Neural crest cell (in vitro differentiated cells): ENCODE results near the gene BCDIN3D. TPM values are rescaled to one million over a fixed set of nuclear protein-coding genes. Genes with fewer than 3 reads are reported as not detected.
"Not testable (repeated sequence)": the region's sequence is repeated elsewhere in the genome, so short reads cannot be mapped to it uniquely, and the experiment has no call there.

Experiments
- DNase-seq: peaks from one replicate; pipeline ENCODE4 v3.0.0; 2021; ENCODE audit warnings: low read depth, mixed read lengths, low spot score
- H3K27ac Mint-ChIP-seq: one replicate; pipeline ENCODE4 v1.8.0; 2021; ENCODE audit warnings: mild to moderate bottlenecking, mixed read lengths; ENCODE audit not compliant: unreplicated experiment
- H3K27me3 Mint-ChIP-seq: 2 replicates; pipeline ENCODE4 v1.8.0; 2021; ENCODE audit warnings: low read depth, mild to moderate bottlenecking, mixed read lengths
- H3K36me3 Mint-ChIP-seq: 2 replicates; pipeline ENCODE4 v1.8.0; 2021; ENCODE audit warnings: low read depth, mild to moderate bottlenecking, mixed read lengths
- H3K4me1 Mint-ChIP-seq: 2 replicates; pipeline ENCODE4 v1.8.0; 2021; ENCODE audit warnings: mixed read lengths
- H3K4me3 Mint-ChIP-seq: one replicate; pipeline ENCODE4 v1.8.0; 2021; ENCODE audit warnings: mild to moderate bottlenecking, mixed read lengths
- H3K9me3 Mint-ChIP-seq: 2 replicates; pipeline ENCODE4 v1.8.0; 2021; ENCODE audit warnings: mixed read lengths
- total RNA-seq: library from RNA; stranded (reverse); gene quantifications from 2 replicates; pipeline ENCODE4 v1.2.1, GENCODE V29; 2021
- TF ChIP-seq, protein P1 (sequence below): fragments of 200-600 bp; sonication (generic); conservative IDR thresholded peaks from 2 replicates; pipeline ENCODE4 v1.5.0; 2021; ENCODE audit warnings: antibody characterized with exemption, mild to moderate bottlenecking

Gene BCDIN3D
- total RNA-seq, 1 donor from 2014 or later, result 7.9 TPM

DNA sequence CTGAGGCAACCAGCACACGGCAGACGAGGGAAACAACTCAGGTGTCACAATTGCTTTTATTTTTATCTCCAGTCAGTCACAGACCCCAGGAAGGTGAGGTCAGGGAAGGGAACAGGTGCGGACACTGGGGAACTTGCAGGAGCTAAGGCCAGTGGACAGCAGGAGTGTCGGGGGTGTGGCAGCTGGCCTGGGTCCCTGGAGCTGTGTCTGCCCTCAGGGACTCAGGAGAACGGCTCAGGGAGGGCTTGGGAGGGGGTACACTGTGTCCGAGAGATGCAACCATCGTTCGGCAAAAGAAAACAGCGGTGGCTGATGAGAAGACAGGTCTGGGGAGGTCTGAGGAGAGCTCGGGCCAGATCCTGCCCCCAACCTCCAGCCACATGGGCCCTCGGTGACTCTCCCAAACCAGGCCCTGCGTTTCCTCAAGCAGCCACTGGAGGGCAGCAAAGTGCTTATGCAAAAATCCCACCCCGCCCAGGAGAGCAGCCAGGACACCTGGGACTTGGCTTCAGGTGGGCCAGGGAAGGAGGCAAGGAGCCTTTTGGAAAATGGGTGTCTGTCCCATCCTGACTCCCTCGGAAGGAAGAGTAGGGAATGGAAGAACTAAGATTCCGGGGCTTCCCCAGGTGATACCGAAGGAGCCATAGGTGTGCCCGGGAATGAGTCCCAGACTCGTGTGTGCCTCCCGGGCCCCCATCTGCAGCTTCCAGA, 24.1 kb upstream of the BCDIN3D start:
- H3K36me3 Mint-ChIP-seq, result no peaks in the 10 kb centered on the region
- DNase-seq, result peak; percentile 85
- H3K27ac Mint-ChIP-seq, result no peak overlapping the region
- TF ChIP-seq, protein P1, sequence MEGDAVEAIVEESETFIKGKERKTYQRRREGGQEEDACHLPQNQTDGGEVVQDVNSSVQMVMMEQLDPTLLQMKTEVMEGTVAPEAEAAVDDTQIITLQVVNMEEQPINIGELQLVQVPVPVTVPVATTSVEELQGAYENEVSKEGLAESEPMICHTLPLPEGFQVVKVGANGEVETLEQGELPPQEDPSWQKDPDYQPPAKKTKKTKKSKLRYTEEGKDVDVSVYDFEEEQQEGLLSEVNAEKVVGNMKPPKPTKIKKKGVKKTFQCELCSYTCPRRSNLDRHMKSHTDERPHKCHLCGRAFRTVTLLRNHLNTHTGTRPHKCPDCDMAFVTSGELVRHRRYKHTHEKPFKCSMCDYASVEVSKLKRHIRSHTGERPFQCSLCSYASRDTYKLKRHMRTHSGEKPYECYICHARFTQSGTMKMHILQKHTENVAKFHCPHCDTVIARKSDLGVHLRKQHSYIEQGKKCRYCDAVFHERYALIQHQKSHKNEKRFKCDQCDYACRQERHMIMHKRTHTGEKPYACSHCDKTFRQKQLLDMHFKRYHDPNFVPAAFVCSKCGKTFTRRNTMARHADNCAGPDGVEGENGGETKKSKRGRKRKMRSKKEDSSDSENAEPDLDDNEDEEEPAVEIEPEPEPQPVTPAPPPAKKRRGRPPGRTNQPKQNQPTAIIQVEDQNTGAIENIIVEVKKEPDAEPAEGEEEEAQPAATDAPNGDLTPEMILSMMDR, result peak; percentile 95
- H3K9me3 Mint-ChIP-seq, result no peaks in the 10 kb centered on the region
- peaks cover 9% of the 10 kb centered on the region for H3K27me3 Mint-ChIP-seq
- H3K4me3 Mint-ChIP-seq, result no peak overlapping the region
- peaks cover 2% of the 10 kb centered on the region for H3K4me1 Mint-ChIP-seq

- peak overlapping the region; percentile 67 for H3K27ac Mint-ChIP-seq
- no peaks in the 10 kb centered on the region for H3K4me1 Mint-ChIP-seq
- no peak for DNase-seq
- H3K36me3 Mint-ChIP-seq, result no peaks in the 10 kb centered on the region
- TF ChIP-seq, protein P1, result no peak
- peaks cover 9% of the 10 kb centered on the region for H3K27me3 Mint-ChIP-seq
- H3K4me3 Mint-ChIP-seq, result no peak overlapping the region
- no peaks in the 10 kb centered on the region for H3K9me3 Mint-ChIP-seq
Measured at GRCh38 chr12:49865782-49866135, 22.9 kb upstream of the BCDIN3D start.

- no peak for DNase-seq
- H3K4me1 Mint-ChIP-seq, result no peaks in the 10 kb centered on the region
- H3K27me3 Mint-ChIP-seq, result peaks cover 9% of the 10 kb centered on the region
- H3K9me3 Mint-ChIP-seq, result no peaks in the 10 kb centered on the region
- TF ChIP-seq, protein P1, result no peak
- H3K27ac Mint-ChIP-seq, result no peak overlapping the region
- H3K36me3 Mint-ChIP-seq, result no peaks in the 10 kb centered on the region
- H3K4me3 Mint-ChIP-seq, result no peak overlapping the region
Measured at GRCh38 chr12:49865109-49865781, 22.3 kb upstream of the BCDIN3D start.

DNA sequence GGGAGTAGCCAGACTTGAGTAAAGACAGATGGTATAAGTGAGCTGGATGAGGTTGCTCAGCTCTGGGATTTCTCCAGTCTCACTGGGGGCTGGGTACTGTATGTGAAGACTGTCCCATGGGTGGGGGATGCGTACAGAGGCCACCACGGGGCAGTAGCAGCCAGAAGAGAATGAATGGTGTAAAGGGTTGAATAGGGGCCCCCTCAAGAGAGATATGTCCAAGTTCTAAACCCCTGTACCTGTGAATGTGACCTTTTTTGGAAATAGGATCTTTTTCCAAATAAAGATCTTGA, 21.8 kb upstream of the BCDIN3D start:
- no peaks in the 10 kb centered on the region for H3K36me3 Mint-ChIP-seq
- H3K27ac Mint-ChIP-seq, result no peak overlapping the region
- H3K4me1 Mint-ChIP-seq, result no peaks in the 10 kb centered on the region
- H3K27me3 Mint-ChIP-seq, result peaks cover 9% of the 10 kb centered on the region
- TF ChIP-seq, protein P1, result no peak
- peaks cover 2% of the 10 kb centered on the region for H3K9me3 Mint-ChIP-seq
- no peak for DNase-seq
- H3K4me3 Mint-ChIP-seq, result no peak overlapping the region

- H3K4me3 Mint-ChIP-seq, result no peak overlapping the region
- peaks cover 3% of the 10 kb centered on the region for H3K9me3 Mint-ChIP-seq
- H3K27me3 Mint-ChIP-seq, result peaks cover 9% of the 10 kb centered on the region
- DNase-seq, result no peak
- no peaks in the 10 kb centered on the region for H3K36me3 Mint-ChIP-seq
- no peaks in the 10 kb centered on the region for H3K4me1 Mint-ChIP-seq
- TF ChIP-seq, protein P1, result no peak
- H3K27ac Mint-ChIP-seq, result no peak overlapping the region
Measured at GRCh38 chr12:49863946-49864797, 21.3 kb upstream of the BCDIN3D start.

GRCh38 chr12:49860921-49861320, 18.0 kb upstream of the BCDIN3D start:
- H3K27ac Mint-ChIP-seq, H3K36me3 Mint-ChIP-seq, H3K9me3 Mint-ChIP-seq, H3K4me1 Mint-ChIP-seq, DNase-seq, H3K4me3 Mint-ChIP-seq: not testable (repeated sequence)
- peaks cover 36% of the 10 kb centered on the region for H3K27me3 Mint-ChIP-seq

GRCh38 chr12:49855890-49856289, 13.0 kb upstream of the BCDIN3D start:
- H3K9me3 Mint-ChIP-seq, H3K4me1 Mint-ChIP-seq, H3K36me3 Mint-ChIP-seq, DNase-seq, H3K4me3 Mint-ChIP-seq, H3K27ac Mint-ChIP-seq: not testable (repeated sequence)
- H3K27me3 Mint-ChIP-seq, result peaks cover 66% of the 10 kb centered on the region
